ENCODE data around the gene PMM1.

Gene PMM1

GRCh38 chr22:41538583-41538982 is 51.1 kb downstream of the PMM1 start:
- no peak for DNase-seq (ENCODE audit: low read depth, low spot score)

- no peak for DNase-seq (ENCODE audit: low read depth, low spot score)
These were observed 52.4 kb downstream of the PMM1 start for GRCh38 chr22:41537203-41537602.

GRCh38 chr22:41535244-41535643 is 54.4 kb downstream of the PMM1 start:
- no peak for DNase-seq (ENCODE audit: low read depth, low spot score)

- no peak for DNase-seq (ENCODE audit: low read depth, low spot score)
These were observed 55.4 kb downstream of the PMM1 start for GRCh38 chr22:41534219-41534618.

- DNase-seq (ENCODE audit: low read depth, low spot score): peak; percentile 43
These were observed 56.5 kb downstream of the PMM1 start for GRCh38 chr22:41532908-41533825.

GRCh38 chr22:41531715-41532477 is 57.7 kb downstream of the PMM1 start:
- no peak for DNase-seq (ENCODE audit: low read depth, low spot score)

GRCh38 chr22:41530890-41531714 is 58.5 kb downstream of the PMM1 start:
- no peak for DNase-seq (ENCODE audit: low read depth, low spot score)

- no peak for DNase-seq (ENCODE audit: low read depth, low spot score)
These were observed 60.6 kb downstream of the PMM1 start for GRCh38 chr22:41528938-41529561.

GRCh38 chr22:41528132-41528766 is 61.4 kb downstream of the PMM1 start:
- no peak for DNase-seq (ENCODE audit: low read depth, low spot score)
